Measurements from ENCODE around the gene CETN3.
"Not testable (repeated sequence)": the region's sequence is repeated elsewhere in the genome, so short reads cannot be mapped to it uniquely, and the experiment has no call there.

The CETN3 gene

DNA sequence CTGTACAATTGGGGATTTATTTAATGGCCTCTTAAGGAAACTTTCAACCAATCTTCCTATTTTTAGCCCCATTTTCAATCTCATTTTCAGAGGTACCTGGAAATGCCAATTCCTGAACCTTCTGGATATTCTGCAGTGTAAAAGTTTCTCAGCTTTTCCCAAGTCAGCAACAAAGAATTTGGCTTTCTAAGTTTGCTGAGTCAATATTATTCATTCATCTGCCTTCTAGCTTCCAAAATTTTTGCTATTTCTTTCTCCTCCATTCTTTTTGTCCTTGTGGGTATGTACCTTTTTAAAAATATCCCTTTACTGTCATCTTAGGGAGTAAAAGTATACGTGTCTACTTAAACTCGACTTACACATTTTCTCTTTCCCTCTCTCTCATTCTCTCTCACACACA is 25.7 kb downstream of the CETN3 start:
- no peak for DNase-seq (ENCODE audit: low read depth in 2 of 2, low spot score in 1 of 2)

DNA sequence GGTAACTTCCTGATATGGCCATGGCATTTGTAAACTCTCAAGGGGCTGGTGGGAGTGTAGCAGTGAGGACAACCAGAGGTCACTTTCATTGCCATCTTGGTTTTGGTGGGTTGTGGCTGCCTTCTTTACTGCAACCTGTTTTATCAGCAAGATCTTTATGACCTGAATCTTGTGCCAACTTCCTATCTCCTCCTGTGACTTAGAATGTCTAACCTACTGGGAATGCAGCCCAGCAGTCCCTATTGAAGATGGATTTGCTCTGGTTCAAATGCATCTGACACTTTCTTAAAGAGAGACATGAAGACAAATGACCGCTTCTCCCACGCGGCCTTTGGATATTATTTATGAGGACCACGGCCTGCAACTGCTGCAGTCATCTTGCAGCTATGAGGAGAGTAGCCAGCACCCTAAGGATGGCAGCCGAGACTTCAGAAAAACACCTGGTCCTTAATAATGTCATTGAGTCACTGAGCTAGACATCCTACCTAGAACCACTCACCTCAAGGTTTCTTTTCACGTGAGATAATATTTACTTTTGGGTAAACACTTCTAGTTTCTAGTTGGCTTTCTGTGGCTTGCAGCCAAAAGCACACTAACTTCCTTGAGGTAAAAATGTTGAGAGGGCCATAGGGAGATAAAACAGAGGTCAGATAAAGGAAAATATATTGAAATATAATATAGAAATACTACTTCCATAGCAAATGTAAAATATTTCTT is 28.2 kb downstream of the CETN3 start:
- no peak for DNase-seq (ENCODE audit: low read depth in 2 of 2, low spot score in 1 of 2)

DNA sequence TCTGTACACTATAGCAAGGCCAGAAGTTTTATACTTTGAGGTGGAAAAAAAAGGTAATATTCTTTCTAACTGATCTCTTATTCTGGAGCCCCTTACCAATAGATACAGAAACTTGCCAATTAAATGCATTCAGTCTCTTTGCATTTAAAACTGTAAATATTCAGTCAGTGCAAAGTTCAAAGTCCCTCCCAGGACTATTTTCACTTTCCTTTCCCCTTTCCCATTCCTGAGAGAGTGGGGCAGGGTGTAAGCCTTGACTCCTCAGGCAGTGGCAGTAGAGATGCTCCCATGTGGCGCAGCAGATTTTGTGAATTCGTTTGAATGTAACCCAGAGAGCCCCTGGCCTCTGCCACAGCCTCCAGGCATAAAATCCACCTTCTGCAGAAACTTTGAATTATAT is 29.9 kb downstream of the CETN3 start:
- DNase-seq (ENCODE audit: low read depth in 2 of 2, low spot score in 1 of 2) = no peak

DNA sequence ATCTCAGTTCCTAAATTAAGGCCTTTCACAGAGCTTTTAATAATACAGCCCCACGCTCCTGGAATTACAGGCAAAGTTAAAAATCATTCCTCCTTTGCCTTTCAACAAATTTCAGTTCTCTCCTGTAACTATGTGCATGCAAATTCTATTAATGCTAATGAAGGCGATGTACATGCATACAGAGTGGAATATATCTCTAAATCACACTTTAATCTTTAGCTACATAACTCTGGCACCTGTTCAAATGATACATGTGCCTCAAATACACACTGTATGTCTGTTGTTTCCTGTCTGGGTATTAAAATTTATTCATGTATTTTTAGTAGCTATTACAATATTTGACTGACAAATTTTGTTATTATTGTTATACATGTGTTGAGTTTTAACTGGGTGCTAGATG is 30.8 kb downstream of the CETN3 start:
- no peak for DNase-seq (ENCODE audit: low read depth in 2 of 2, low spot score in 1 of 2)

DNA sequence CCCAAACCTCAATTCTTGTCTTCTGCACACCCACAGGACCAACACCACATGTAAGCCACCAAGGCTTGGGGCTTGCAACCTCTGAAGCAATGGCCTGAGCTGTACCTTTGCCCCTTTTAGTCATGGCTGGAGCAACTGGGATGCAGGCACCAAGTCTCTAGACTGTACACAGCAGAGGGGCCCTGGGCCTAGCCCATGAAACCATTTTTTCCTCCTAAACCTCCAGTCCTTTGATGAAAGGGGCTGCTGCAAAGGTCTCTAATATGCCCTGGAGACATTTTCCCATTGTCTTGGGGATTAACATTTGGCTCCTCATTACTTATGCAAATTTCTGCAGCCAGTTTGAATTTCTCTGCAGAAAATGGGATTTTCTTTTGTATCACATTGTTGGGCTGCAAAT is 38.3 kb downstream of the CETN3 start:
- DNase-seq (ENCODE audit: low read depth in 2 of 2, low spot score in 1 of 2) = not testable (repeated sequence)

DNA sequence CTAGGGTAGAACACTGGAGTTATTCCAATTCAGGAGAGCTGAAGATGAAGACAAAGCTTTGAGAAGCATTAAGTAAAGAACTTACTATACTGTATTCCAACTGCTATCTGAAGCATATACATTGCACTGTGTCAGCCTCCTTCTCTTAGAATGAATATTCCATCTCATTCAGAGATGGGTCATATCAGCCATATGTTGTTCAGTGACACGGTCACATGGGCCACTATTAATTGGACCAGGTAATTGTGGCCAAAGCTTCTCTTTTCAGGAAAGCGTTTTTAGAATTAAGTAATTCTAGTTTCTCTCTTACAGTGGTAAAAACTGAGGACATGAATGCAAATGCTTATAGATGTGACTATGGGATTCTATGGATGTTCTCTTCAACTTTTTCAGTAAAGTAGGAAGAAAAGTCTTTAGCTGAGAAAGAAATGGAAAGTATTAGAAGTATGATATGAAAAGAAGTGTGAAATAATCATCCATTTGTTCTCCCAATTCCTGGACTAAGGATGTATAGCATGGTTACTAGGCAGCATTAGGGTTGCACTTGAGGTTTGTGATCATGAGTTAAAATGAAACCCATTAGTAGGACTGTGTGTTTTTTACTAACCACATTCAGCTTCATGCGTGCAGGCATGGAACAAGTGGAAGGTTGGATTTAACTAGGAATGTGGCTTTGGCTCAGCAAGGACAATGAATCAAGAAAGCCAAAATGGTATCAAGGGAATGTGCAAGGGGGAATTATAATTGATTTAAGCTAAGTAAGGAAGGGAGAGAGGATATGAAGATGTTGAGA is 40.9 kb downstream of the CETN3 start:
- DNase-seq (ENCODE audit: low read depth in 2 of 2, low spot score in 1 of 2) = no peak

DNA sequence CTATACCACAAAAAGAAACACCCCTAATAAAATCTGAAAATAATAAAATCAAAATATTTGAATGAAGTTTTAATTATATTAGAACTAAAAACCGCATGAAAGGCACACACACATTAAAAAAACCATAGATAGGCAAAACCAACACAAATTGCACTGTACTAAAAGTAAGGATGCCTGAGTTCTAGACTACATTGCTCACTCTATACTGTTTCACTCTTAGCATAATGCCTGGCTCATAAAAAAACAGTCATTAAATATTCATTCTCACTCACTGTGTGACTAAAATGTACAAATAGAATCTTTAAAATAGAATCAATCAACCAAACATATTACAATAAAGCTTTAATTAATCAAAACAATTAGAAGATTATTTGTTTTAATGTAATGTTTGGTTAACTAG is 41.7 kb downstream of the CETN3 start:
- DNase-seq (ENCODE audit: low read depth in 2 of 2, low spot score in 1 of 2) = no peak

DNA sequence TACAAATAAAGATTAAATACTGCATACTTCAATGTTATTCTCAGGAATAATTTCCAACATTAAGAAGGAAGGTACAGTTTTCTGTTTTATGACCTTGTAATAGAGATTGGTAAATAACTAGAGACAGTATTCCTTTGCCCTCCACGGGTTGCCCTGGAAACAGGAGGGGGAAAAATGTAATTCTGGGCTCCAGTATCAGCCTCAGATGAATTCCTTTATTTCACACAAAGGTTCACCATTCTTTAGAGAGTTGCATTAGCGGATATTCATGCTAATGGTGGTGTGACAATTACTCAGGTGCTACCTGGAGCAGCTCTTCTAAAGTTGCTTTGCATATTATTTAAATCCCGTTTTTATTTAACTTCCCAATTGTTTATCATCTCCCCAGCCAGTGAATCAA is 42.6 kb downstream of the CETN3 start:
- DNase-seq (ENCODE audit: low read depth in 2 of 2, low spot score in 1 of 2) = no peak

DNA sequence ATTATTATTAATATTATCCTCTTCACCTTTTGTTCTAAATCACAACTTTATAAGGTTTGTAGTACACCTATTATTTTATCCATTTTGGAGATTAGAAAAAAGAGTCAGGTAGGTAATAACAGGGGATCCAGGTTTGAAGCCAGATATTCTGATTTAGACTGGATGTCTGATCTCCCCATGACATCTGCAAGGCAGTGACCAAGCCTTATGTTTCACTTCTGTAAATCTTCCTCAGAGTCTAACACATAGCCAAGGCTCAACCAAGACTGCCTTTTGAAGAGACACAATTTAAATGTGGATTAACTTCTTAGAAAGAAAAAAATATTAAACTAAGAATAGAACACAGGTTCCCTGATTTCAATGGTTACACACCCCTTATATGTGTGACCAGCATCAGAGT is 44.2 kb downstream of the CETN3 start:
- no peak for DNase-seq (ENCODE audit: low read depth in 2 of 2, low spot score in 1 of 2)

DNA sequence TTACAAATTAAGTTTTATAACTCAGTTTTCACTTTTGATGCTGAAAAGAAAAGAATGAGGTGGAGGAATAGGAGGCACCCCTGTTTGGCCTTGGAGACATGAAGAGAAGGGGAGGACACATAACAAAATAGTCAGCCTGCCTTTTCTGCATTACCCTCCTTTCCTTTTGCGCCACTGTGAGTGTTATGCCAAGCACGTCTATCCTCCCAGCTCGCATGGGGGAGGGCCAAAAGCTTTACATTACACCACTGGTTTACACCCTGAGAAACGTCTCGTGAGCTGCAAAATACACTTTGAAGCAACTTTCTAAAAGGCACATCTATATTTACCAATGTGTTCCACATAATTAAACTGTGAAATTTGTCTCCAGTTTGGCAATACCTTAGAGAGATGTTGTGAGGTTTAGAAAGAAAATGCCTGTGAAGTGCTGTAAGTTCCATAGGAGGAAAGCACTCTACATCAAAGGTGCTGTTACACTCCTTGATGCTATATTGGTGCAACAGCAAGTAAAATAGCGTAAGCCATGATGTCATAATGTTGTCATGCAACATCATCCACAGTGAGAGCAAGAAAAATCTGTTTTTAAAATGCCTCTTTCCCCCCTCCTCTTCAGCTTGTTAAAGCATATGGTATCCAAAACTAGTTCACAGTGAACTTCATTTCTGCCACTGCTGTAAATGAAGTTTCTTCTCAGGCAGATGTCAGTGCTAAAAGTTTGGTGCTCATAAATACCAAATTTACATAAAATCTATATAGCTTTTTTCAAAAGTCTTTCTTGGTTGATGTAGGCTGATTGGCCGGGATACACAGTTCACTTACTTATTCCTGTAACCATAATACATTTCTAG is 50.3 kb downstream of the CETN3 start:
- no peak for DNase-seq (ENCODE audit: low read depth in 2 of 2, low spot score in 1 of 2)

DNA sequence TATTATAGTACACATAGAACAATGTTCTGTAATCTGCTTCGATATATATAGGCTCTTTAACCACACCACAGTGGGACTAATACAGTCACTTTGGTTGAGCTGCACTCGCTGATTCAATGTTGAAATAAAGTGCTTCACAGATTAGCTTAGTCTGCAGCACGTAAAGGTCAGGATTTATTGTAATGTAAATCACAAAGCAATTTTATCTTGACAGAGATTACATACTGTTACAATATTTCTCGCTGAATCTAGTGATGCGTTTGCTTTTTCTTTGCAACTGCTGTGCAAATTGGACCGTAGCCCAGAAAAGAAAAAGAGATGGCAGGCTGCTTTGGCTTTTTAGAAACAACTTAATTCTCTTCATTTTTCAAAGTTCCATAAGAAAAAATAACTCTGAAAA is 52.9 kb downstream of the CETN3 start:
- no peak for DNase-seq (ENCODE audit: low read depth in 2 of 2, low spot score in 1 of 2)

DNA sequence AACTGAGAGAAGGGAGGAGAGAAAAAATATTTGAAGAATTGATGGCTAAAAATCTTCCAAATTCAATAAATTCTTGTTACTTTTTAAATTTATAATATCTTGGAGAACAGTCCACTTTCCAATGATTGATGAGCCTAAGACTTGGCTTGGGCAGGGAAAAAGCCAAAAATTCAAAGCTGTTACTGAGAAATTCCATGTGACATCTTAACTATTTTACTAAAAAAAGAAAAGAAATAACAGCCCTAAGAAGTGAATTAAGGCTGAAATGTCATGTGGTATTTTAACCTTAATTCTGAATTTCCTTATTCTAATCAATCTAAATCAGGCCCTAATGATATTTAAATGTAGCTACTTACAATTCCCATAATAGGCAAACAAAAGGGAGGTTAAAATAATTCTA is 53.4 kb downstream of the CETN3 start:
- DNase-seq (ENCODE audit: low read depth in 2 of 2, low spot score in 1 of 2) = no peak

DNA sequence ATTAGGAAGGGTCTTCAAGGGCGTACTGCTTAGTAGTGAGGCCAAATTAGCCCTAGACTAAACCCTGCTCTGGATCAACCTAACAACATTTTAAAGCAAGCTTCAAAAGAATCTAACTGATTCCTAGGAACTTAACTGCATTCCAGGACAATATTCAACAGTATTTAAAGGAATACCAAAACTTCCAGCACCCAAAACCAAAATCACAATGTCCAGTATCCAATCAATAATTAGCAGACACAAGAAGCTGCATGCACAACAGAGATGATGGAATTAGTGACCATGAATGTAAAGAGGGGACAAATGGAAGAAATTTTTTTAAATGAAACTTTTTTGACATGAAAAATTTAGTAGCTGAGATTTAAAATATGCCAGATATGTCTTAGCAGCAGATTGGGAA is 53.9 kb downstream of the CETN3 start:
- no peak for DNase-seq (ENCODE audit: low read depth in 2 of 2, low spot score in 1 of 2)

DNA sequence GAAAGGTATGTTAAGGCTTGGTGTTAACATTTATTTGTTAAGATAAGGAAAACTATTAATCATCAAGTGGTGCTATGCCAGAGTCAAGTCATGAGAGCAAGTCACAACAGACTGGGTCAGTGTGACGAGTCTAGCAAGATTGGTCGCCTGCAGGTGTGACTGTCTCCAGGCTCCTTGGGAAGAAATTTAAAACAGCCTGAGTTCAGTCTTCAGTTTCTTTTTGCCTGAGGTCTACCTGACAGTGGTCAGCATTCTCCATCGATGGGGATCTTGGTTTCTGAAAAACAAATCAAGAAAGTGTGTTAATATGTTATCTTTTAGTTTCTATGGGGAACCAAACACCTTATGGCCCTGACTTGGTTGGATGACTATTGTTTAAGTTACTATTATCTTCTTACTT is 56.3 kb downstream of the CETN3 start:
- DNase-seq (ENCODE audit: low read depth in 2 of 2, low spot score in 1 of 2) = no peak

DNA sequence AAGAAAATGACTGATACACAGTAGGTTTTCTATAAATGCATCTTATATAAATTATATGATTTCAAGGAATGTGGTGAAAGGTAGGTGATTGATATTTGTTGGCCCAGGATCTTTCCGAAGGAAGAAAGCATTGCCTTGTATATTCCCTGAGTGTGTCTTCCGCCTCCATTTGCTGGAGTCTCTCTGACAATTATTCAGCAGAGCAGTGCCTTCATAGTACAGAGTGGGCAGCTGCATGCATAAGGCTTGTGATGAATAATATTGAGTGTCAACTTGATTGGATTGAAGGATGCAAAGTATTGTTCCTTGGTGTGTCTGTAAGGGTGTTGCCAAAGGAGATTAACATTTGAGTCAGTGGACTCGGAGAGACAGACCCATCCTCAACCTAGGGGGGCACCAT is 58.5 kb downstream of the CETN3 start:
- no peak for DNase-seq (ENCODE audit: low read depth in 2 of 2, low spot score in 1 of 2)

DNA sequence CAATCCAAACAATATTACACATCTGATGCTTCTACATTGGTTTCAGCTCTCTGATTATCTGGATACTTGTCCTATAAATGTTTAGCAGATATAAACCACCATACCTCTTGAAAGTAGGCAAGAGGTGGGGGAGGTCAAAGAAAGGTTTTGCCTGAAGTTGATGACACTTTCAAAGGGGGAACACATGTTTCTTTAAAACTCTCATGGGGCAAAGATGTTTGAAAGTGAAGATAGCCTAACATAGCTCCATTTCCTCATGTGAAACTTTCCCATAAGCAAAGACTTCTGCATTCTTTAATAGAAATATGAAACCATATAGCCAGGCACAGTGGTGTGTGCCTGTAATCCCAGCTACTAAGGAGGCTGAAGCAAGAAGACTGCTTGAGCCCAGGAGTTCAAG is 62.1 kb downstream of the CETN3 start:
- DNase-seq (ENCODE audit: low read depth in 2 of 2, low spot score in 1 of 2) = no peak

DNA sequence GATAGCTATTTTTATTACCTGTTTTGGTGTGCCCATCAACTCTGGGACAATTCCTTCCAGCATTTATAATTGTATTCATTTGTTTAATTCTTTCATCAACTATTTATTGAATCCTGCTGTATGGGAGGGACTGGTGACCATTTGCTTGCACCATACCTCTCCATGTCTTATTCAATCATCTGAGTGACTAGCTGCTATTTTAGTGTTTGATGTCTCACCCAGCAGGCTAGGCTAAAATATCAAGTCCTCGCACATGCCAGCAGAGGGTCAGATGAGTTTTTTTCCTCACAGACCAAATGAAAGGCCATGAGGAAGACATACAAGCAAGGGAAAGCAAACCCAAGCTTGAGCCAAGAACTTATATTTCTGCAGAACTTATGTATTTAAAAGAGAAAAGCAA is 63.9 kb downstream of the CETN3 start:
- DNase-seq (ENCODE audit: low read depth in 2 of 2, low spot score in 1 of 2) = no peak

DNA sequence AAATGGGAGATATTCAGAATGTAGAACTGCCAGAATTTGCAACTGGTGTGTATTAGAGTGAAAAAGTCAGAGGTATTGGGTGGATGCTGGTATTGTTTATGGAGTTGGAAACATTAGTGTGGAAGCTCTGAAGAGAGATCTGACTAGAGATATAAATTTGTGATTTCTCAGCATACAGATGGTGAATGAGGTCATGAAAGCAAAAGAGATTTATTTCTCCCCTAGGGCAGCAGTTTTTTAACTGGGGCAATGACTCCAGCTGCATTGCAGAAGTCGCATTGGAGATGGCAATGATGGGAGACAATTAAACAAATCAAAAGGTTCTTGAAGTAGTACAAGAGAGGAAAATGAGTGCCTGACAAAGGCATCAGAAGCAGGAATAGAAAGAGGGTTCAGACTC is 64.9 kb downstream of the CETN3 start:
- no peak for DNase-seq (ENCODE audit: low read depth in 2 of 2, low spot score in 1 of 2)

DNA sequence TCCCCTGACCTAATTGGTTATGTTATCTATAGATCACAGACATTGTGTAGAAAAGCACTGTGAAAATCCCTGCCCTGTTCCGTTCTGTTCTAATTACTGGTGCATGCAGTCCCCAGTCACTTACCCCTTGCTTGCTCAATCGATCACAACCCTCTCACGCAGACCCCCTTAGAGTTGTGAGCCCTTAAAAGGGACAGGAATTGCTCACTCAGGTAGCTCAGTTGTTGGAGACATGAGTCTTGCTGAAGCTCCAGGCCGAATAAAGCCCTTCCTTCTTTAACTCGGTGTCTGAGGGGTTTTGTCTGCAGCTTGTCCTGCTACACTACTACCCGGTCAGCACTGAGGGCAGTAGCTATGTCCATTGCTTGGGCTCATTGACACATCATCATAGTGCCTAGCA is 65.8 kb downstream of the CETN3 start:
- not testable (repeated sequence) for DNase-seq (ENCODE audit: low read depth in 2 of 2, low spot score in 1 of 2)

DNA sequence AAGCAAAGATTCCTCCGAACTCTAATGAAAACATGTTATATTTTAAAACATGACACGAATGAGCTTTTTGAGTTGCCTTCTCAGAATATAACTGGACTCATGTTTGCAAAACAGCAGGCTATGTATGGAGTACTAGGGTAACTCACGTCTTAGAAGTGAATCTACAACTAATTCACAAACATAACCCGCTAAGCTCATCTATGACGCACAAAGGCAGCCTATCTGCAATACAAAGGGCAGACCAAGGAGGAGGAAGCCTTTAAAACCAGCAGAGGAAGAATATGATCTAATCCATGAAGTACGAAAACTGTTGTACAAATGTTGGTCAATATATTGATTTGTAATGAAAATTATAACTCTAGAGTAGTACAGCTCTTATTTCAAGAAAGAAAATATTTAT is 67.0 kb downstream of the CETN3 start:
- no peak for DNase-seq (ENCODE audit: low read depth in 2 of 2, low spot score in 1 of 2)
